Putamen (tissue), 1 donor: ENCODE measurements around the gene EVL.

ENCODE experiments used
- DNase-seq: peaks from one replicate; pipeline ENCODE4 v3.0.0-alpha.2; 2016; ENCODE audit warnings: low spot score

The EVL gene

DNA sequence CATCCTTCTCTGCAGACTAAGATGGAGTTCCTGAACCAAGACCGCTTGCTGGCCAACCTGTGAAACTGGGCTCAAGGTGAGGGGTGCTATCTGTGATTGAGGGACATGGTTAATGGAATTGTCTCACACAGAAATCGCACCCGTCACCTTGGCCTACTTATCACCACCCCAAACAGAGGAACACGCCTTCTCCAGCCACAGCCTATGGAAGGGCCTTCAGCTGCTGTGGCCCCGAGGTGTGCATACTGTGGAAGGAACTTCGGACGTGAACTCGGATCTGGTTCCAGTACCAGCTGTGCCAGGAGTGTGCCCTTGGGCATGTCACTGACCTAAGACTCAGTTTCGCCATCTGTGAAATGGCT, 44.4 kb downstream of the EVL start:
- DNase-seq: no peak

DNA sequence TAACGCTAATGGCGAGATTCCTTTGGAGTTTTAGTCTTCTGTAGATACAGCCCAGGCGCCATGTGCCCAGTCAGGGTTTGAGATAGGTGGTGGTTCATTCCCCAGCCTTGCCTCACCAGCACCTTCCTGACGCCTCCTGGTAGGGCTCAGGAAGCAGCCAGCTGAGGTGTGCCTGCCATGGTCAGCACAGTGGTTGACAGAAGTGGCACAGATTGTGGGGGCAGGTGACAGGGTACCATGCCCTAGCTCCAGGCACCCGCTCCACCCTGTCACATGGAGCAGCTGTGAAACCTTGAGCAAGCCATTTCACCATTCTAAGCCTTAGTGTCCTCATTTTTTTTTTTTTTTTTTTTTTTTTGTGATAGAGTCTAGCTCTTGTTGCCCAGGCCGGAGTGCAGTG, 45.6 kb downstream of the EVL start:
- no peak for DNase-seq

DNA sequence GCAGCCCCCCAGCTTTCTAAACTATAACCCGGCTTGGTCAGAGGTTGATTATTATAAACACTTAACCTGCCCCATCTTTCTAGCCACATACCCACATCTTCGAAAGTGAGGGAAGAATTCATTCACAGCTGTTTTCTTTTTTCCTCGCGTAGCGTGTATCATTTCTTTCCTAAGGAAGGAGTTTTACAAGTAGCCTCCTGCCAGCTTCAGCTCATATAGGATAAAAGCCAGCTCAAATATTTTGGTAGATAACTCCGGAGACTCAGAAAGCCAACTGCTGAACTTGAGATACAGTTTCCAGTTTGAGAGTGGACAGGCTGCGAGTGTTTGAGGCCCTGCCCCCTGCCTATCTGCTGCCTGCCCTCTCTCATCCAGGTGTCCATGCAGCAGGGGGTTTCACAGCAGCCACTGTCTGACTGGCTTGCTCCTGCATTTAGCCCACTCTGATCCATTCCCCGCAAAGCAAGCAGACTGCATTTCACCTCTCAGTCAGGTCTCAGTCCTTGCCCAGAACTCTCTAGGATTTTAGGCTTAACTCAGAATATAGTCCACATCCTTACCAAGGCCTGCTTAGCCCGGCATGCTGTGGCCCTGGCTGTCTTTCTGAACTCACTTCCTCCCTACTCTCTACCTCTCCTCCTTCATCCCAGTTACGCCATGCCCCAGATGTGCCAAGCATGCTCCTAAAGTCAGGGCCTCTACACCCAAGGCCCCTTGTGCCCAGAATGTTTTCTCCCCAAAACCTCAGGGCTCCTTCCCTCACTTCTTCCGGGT, 46.9 kb downstream of the EVL start:
- DNase-seq: no peak

DNA sequence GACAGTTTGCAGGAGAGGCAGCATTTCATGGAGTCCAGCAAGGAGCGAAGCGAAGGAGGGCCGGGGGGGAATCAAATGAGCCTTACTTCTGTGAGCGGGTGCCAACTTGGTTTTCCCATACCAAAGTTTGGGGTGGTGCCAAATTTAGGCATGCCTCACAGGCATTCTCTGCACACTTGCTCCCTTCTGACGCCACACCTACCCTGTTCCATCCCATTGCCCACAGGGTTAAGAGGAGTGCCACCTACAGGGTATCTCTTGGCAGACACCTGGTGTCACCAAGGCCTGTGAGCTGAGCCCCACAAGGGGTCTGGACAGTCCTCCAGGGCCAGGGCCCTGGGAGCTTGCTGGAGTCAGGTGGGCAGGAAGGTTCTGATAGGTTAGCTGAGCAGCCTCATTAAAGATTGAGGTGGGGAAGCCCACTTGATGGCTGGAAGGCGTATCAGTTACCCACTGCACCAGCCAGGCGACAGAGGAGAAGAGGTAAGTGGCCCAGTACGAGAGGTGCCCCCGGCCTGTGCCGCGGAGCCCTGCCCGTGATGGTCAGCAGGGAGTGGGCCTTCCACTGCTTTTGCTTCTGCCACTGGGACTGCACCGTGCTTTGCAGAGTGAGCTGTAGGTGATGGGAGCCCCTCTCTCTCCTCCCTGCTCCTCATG, 49.0 kb downstream of the EVL start:
- no peak for DNase-seq

DNA sequence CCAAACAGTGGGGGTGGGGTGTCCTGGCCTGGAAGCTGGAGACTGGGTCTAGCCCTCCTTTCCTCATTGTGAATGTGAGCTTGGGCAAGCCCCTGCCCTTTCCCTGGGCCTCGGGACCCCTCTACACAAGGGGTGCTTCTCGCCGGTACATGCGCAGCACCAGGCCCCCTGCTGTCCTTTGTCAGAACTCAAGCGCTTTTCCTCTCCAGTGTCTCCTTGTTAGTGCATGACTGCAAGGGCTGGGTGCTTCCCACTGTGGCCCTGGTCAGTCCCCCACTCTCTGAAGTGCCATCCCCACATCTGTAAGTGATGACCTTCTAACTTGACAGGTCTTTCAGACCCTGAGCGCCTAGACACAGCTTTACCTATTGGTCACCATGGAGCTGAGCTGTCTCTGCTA, 50.0 kb downstream of the EVL start:
- no peak for DNase-seq

DNA sequence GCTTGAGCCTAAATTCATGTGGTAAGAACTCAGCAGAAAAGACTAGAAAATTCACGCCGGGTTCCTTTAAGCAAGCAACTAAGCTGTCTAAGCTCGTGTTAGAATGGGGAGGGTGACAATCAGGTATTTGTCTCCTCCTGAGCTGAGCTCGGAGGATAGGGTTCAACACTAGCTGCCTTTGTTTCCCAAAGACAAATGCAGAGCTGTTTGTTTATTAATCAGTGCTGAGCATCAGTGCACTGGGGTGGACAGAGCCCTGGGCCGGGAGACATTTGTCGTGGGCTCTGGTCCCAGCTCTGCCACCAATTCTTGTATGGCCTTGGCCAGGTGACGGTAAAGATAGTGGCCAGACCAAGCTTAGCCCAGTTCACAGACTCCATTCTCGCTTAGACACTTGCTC, 50.5 kb downstream of the EVL start:
- peak; percentile 83 for DNase-seq

DNA sequence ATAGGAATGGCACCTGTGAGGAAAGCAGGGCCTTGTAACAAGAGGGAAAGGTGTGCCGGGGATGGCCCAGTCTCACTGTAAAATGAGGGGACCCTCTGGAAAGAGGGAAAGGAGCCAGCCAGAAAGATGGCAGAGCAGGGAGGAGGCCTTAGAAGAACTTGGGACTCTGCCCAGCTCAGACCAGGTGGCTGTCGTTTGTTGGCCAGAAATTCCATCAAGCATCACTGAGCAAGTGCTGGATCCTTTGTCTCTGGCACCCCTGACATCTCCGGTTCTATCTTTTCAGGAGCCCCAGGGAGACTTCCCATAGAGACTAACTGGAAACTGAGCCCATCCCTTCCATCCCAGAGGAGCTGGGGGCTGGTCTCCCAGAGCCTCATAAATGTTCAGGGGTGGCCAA, 50.9 kb downstream of the EVL start:
- no peak for DNase-seq

DNA sequence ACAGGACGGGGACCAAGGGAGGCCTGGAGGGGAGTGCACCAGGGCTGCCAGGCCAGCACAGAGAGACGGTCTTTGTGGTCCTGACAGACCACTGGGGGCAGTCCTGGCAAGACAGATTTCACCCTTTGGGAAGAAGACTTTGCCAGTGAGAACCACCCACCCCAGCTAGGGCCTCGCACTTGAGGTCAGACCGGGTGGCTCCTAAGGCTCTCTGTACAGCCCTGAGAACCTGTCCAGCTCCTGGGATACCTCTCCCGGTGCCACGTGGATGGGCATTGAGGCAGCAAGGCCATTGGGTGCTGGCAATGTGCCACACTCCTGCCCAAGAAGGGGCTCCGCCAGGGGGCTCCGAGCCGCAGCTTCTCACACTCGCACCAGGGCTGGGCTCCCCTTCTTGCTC, 51.8 kb downstream of the EVL start:
- no peak for DNase-seq

DNA sequence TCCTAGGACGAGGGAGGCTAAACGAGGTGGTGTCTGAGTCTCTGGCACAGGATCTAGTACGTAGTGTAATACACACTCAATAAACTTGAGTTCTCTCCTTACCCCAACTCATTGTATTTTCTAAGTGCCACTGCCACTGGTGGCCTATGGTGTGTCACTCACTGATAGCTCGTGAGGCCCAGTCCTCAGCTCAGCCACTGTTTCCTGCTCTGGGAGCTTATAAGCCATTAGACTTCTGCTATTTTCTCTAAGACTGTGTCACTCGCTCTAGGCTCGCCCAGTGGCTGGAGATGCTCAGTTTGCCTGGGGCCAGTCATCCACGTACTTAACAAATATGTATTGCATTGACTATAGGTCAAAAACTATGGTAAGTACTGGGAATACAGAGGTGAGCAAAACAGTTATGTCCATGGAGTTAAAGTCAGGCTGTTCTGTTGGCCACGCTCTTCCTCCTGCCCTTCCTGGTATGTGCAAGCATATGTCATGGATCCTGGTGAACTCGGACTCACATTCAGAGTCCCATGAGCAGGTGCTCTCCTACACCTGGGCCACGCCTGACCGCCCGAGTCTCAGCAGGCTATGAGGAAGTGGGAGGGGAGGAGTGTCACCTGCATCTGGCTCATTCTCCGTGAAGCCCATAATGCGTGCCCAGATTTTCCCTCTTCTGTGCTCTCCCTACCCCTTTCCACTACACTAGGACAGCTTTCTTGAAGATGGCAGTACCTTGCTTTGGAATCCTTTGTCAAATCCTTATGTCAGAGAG, 52.6 kb downstream of the EVL start:
- DNase-seq: no peak

DNA sequence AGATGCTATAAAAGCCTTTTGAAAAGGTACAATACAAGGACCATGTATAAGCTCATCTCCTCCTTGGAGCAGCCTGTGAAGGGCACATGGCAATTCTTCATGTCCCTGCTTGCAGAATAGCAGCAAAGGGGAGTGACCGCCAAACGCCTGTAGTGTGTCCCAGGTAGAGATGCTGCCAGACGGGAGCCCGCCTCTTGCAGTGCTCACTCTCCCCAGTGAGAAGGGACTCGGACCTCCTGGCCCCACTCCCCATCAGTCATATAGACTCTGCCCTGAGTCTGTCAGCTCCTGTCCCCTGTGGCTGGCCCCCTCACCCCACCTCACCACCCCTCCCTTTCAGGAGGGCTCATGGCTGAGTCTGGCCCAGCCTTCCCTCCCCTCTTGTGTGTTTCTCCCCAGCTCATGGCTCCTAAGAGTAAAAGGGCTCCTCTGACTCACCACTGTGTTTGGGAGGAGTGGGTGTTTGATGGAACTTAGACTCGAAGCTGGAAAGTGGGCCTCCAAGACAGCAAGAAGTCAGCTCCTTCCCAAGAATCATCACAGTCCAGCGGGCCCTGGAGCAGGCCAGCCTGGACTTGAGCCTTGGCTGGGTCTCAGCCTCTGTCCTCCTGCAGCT, 53.3 kb downstream of the EVL start:
- DNase-seq: no peak

DNA sequence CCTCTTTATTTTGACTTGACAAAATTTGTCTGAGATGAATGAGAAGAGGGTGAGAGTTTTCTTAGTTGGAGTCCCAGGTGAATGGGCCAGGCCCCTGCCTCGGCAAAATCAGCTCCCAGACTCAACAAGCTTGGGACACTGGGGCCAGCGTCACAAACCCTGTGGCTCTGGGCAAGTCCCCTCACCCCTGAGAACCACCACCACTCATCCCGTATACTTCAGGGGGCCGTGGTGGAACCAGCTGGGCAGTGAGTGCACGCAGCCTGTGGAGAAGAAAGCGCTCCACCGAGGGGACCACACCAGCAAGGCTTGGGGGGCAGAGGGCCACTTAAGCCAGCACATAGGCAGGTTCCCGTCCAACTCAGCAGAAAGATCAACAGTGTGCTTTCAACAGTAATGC, 54.0 kb downstream of the EVL start:
- no peak for DNase-seq

DNA sequence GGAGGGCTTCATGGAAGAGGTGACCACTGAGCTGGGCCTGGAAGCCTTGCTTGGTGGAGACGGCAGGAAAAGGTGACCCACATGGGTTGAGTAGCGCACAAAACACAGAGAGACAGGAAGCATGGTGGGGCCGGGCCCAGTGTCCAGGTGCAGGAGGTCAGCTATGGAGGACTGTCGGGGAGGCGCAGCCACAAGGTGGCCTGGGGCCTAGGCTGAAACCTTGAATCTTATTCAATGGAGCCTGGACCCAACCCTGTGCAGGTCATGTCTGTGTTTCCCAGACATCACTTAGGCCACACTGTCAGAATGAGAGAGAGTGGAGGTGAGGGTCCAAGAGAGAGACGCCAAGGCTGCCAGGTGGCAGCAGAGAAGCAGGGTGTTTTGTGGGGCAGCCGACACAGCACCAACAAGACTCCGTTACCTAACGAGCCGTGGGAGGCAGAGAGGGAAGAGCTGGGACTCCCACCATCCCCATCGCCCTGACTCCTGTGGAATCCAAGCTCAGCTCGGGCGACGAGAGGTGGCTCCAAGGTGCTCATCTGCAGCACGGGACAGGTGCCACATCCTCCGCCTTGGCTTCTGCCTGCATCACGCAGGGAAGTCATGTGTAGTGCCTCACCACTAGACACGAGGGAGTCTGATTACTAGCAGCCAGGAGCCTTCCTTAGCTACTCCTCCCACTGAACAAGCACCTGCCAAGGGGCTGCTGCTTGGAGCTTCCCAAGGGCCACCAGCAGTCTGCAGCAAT, 55.5 kb downstream of the EVL start:
- peak; percentile 76 for DNase-seq

DNA sequence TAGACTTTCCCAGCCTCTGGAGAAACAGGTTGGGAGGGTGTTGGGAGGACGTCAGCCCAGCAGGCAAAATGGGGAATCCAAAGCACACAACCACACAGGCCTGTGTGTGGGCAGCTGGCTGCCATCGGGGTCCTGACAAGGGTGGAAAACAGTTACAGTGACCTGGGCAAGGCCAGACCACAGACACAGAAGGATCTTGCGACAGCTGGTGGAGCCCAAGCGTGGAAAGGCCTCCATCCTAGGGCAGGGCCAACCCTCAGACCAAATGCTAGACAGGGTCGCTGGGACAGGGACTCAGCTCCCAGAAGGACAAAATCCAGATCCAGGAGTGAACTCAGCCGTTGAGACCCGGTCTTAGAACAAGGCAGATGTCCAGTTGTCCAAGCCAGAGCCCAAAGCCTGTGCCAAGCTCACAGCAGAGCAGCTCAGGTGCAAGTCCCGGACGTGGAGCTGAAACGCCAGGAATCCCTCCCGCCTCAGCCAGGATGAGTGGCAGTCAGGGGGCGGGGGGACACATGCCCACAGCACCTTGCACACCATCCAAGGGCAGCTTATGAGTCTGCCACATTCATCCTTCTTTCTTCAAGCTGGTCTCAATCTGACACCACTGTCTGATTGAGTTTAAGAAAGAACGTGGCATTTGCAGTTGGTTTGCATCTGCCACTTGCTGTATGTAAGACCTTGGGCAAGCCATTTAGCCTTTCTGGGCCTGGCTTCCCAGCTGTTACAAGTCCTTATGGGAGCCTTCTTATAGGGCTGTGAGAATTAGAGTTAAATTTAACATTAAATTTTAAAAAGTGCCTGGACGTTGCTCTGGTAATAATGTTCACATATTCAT, 56.6 kb downstream of the EVL start:
- no peak for DNase-seq

DNA sequence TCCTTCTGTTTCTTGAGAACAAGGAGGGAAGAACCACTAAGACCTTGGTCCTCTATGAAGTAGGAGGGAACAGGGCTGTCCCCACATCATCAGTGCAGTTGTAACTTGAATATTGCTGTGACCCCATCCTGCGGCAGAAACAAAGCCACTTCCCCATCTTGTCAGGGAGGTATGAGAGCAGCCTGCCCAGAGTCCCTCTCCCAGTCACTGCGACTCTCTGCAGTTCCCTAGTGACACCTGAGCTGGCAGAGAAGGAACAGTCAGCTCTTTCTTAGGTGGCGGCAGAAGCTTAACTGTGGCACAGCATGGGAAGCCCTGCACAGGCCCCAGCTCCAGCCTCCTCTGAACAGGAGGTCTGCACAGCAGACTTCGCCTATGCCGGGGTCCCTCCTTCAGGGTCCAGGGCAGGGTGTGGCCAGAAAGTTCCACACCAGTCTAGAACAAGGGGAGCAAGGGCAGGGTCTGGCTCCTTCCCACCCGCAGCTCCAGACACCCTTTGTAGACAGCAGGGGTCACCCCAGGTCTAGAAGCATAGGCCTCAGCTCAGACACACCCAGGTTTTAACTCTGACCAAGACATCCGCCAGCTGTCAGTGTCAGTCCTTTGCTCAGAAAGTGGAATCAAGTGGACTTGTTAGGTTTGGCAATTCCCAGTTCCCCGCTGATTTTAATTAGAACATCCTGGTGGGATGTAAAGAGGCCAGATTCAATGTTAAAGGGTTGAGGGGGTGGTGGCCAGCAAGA, 57.4 kb downstream of the EVL start:
- DNase-seq: no peak

DNA sequence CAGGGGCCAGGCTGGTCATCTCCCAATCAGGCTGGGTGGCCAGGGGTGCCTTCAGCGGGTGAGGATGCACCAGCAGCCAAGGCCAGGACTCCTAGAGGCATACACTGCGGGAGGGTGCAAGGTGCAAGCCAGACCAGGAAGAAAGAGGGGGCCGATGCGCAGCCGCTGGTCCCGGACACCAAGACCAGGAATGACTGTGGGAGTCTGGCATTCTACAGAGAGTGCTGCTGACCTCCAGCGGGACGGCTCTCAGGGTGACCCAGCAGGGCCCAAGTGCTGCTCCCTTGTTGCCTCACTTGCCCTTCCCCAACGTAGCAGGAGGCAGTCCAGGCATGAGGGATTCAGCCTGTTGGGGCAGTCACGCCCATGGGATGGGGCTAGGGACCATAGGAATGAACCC, 58.4 kb downstream of the EVL start:
- no peak for DNase-seq

DNA sequence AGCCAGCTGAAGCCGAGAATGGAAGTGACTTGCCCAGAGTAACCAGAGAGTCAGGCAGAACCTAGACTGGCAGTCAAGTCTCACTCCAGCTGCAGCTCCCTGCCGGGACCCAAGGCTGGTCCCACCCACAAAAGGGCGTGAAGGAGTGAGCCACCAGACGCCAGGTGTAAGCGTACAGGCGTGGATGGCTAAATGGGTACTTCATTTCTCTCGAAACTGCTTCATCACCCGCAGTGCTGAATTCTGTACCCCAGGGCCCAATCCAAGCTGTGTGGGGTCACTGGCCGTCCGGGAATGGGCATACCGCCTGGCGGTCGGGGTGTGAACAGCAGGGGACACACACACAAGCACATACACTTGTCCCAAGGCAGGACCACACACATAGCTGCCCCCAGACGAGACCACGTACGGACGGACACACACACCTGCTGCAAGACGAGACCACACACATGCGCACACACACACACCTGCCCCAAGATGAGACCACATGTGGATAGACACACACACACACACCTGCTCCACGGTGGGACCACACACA, 59.4 kb downstream of the EVL start:
- DNase-seq: no peak

DNA sequence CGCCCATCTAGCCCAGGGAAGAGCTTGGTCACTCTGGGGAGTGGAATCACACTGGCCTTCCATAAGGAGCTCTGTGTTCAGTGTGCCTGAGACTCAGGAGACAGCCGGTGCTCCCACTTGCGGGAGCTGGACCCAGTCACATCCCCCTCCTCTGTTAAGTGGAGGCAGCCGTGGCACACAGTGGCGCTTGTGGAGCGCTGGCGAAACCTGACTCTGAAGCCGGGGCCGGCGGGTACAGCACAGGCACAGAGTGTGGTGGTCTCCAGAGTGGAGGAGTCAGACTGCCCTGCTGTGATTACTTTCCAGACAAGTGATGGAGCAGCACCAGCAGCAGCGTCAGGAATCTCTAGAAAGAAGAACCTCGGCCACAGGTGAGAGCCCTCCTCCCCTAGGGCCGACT, 61.2 kb downstream of the EVL start:
- DNase-seq: no peak

DNA sequence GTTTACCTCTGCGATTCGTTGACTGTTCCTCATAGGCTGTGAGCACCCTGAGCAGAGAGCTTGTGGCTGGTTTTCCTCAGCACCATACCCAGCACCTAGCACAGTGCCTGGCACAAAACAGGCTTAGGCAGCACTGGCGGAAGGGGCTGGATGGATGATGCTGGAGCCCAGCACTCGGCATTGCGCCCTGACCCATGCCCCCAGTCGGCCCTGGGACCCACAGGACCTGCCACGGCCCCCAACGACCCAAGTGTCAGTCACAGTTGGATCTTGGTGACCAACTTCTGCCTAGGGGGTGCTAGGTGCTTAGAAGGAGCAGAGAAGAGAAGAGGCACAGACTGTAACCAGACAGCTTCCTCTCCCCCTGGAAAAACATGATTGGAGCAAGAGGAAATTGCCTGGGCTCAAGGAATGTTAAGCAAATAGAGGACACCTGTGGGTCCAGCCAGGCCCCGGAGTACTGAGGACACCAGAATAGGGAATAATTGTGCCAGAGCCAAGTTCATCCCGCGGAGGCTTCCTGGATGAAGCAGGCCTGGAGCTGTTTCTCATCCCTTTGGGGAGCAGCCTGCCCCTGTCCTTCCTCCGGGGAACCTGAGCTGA, 62.7 kb downstream of the EVL start:
- DNase-seq: no peak

DNA sequence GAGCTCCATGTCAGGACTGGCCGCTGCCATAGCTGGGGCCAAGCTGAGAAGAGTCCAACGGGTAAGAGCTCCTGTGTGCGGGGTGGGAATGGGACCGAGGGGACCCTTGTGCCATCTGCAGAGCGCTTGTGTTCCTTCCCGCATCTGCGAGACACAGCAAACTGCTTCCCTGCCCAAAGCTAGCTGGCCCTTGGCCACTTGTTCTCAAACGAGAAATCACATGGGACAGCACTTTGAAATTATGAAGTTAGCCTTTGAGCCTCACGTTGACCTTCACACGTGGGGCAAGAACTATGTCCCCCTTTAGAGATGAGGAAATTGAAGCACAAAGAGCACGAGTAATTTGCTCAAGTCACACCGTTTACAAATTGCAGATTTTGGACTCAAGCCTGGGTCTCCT, 63.5 kb downstream of the EVL start:
- no peak for DNase-seq

DNA sequence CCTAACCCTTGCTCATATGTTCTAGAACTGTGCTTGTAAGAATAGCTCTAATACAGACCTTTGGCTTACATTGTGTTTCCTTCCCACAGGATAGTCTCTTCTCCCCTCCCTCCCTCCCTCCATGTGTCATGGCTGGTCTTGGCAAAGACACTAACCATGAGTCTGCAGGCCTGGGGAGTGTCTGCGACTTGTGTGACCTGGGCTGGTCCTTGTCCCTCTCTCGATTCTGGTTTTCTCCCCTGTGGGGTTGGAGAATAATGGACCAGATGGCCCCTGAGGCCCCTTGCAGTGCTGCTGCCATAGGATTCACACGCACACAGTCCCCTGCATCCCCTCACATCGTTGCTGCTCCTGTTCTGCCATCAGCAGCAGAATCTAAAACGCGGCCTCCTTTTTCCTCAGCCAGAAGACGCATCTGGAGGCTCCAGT, 64.0 kb downstream of the EVL start:
- no peak for DNase-seq
